ENCODE results near the gene COQ9.

COQ9 gene

GRCh38 chr16:57403965-57404817 lies 43.1 kb upstream of the COQ9 start, which contains the start of gene CCL17 (continued):
- TF ChIP-seq, protein P1, sequence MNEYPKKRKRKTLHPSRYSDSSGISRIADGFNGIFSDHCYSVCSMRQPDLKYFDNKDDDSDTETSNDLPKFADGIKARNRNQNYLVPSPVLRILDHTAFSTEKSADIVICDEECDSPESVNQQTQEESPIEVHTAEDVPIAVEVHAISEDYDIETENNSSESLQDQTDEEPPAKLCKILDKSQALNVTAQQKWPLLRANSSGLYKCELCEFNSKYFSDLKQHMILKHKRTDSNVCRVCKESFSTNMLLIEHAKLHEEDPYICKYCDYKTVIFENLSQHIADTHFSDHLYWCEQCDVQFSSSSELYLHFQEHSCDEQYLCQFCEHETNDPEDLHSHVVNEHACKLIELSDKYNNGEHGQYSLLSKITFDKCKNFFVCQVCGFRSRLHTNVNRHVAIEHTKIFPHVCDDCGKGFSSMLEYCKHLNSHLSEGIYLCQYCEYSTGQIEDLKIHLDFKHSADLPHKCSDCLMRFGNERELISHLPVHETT (tag by site-specific recombination; IDR thresholded peaks at IDR 0.05), result no peak
- TF ChIP-seq ZBTB7A (tag by site-specific recombination; IDR thresholded peaks at IDR 0.05; ENCODE audit: low read depth) (no peak), ZNF133 (tag by site-specific recombination; IDR thresholded peaks at IDR 0.05) (no peak)
- TF ChIP-seq, protein P2, sequence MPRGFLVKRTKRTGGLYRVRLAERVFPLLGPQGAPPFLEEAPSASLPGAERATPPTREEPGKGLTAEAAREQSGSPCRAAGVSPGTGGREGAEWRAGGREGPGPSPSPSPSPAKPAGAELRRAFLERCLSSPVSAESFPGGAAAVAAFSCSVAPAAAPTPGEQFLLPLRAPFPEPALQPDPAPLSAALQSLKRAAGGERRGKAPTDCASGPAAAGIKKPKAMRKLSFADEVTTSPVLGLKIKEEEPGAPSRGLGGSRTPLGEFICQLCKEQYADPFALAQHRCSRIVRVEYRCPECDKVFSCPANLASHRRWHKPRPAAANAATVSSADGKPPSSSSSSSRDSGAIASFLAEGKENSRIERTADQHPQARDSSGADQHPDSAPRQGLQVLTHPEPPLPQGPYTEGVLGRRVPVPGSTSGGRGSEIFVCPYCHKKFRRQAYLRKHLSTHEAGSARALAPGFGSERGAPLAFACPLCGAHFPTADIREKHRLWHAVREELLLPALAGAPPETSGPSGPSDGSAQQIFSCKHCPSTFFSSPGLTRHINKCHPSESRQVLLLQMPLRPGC (tag by site-specific recombination; IDR thresholded peaks at IDR 0.05), result no peak

DNA sequence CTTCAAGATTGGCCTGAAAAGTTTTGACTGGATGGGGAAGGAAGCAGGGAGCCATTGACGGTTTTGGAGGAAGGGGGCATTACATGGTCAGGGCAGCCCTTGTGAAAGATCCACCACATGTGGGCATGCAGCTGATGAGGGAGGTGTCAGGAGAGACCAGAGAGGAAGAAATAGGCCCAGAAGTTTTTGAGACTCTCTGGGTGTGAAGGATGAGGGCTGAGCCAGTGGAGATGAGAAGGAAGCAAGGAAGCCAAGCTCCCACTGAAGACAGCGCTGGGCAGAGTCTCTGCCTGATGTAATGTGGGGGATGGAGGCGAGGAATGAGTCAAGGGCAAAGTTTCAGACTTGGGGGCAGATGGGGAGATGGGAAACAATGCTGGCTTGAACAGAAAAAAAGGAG lies 42.2 kb upstream of the COQ9 start:
- no peaks in the 10 kb centered on the region for H3K36me3 ChIP-seq (ENCODE audit: control insufficient read depth in 2 of 2, insufficient read depth in 1 of 2, low read length in 2 of 2)
- H3K4me3 ChIP-seq (ENCODE audit: low read depth, low read length), result no peak overlapping the region
- no peak for TF ChIP-seq ZNF169 (tag by site-specific recombination; IDR thresholded peaks at IDR 0.05)
- TF ChIP-seq ZNF16 (tag by site-specific recombination; IDR thresholded peaks at IDR 0.05; ENCODE audit: low read depth), result peak; percentile 51; the same call in 1 of the 2 replicates
- H3K27ac ChIP-seq (ENCODE audit: extremely low read depth, low read depth, low read length), result no peak overlapping the region
- H3K4me1 ChIP-seq (ENCODE audit: control insufficient read depth, insufficient read depth, low read length), result no peaks in the 10 kb centered on the region
- CTCF ChIA-PET, result interaction anchor here (1.0 to 2.6 kb wide), 3 partner anchors 12 to 25 kb away, joined by 3 to 12 read pairs (median 3); no protein-coding TSS in a partner anchor
- POLR2A ChIA-PET, result no interaction called here
- no peaks in the 10 kb centered on the region for H3K9me3 ChIP-seq (ENCODE audit: control insufficient read depth, insufficient read depth, low read depth, low read length)

- H3K9me3 ChIP-seq (ENCODE audit: control insufficient read depth, insufficient read depth, low read depth, low read length), result no peaks in the 10 kb centered on the region
- no peaks in the 10 kb centered on the region for H3K4me1 ChIP-seq (ENCODE audit: control insufficient read depth, insufficient read depth, low read length)
- H3K27ac ChIP-seq (ENCODE audit: extremely low read depth, low read depth, low read length), result no peak overlapping the region
- ChIA-PET POLR2A (no interaction called here), CTCF (interaction anchor here (0.7 kb wide), 1 partner anchor 12 kb away, joined by 6 read pairs; no protein-coding TSS in a partner anchor)
- H3K4me3 ChIP-seq (ENCODE audit: low read depth, low read length), result no peak overlapping the region
- no peaks in the 10 kb centered on the region for H3K36me3 ChIP-seq (ENCODE audit: control insufficient read depth in 2 of 2, insufficient read depth in 1 of 2, low read length in 2 of 2)
- no peak for TF ChIP-seq SCRT2 (tag by site-specific recombination; IDR thresholded peaks at IDR 0.05)
- TF ChIP-seq ZNF292 (tag by site-specific recombination; IDR thresholded peaks at IDR 0.05; ENCODE audit: borderline replicate concordance, low read depth), result no peak
- no peak for TF ChIP-seq ZNF544 (tag by site-specific recombination; IDR thresholded peaks at IDR 0.05)
- TF ChIP-seq ZNF792 (tag by site-specific recombination; IDR thresholded peaks at IDR 0.05), result no peak
- TF ChIP-seq BCL6B (tag by site-specific recombination; IDR thresholded peaks at IDR 0.05), result no peak
- TF ChIP-seq, protein P3, sequence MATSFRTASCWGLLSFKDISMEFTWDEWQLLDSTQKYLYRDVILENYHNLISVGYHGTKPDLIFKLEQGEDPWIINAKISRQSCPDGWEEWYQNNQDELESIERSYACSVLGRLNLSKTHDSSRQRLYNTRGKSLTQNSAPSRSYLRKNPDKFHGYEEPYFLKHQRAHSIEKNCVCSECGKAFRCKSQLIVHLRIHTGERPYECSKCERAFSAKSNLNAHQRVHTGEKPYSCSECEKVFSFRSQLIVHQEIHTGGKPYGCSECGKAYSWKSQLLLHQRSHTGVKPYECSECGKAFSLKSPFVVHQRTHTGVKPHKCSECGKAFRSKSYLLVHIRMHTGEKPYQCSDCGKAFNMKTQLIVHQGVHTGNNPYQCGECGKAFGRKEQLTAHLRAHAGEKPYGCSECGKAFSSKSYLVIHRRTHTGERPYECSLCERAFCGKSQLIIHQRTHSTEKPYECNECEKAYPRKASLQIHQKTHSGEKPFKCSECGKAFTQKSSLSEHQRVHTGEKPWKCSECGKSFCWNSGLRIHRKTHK (tag by site-specific recombination; IDR thresholded peaks at IDR 0.05), result no peak
- TF ChIP-seq ZNF791 (tag by site-specific recombination; IDR thresholded peaks at IDR 0.05), result no peak
- TF ChIP-seq ZNF513 (tag by site-specific recombination; IDR thresholded peaks at IDR 0.05), result no peak
- no peak for TF ChIP-seq ZNF621 (tag by site-specific recombination; IDR thresholded peaks at IDR 0.05)
- TF ChIP-seq ZBTB8A (tag by site-specific recombination; IDR thresholded peaks at IDR 0.05), result no peak
- TF ChIP-seq ZNF174 (tag by site-specific recombination; IDR thresholded peaks at IDR 0.05), result no peak
- no peak for TF ChIP-seq ZFP41 (tag by site-specific recombination; IDR thresholded peaks at IDR 0.05; ENCODE audit: borderline replicate concordance)
- no peak for TF ChIP-seq ZNF558 (tag by site-specific recombination; IDR thresholded peaks at IDR 0.05)
- TF ChIP-seq YY2 (tag by site-specific recombination; IDR thresholded peaks at IDR 0.05), result no peak
- no peak for TF ChIP-seq KLF1 (tag by site-specific recombination; IDR thresholded peaks at IDR 0.05)
- TF ChIP-seq ZNF777 (tag by site-specific recombination; IDR thresholded peaks at IDR 0.05; ENCODE audit: borderline replicate concordance), result no peak
- TF ChIP-seq ZBTB26 (tag by site-specific recombination; optimal IDR thresholded peaks at IDR 0.05), result no peak
- TF ChIP-seq ZEB2 (tag by site-specific recombination; IDR thresholded peaks at IDR 0.05), result no peak
These were observed 40.4 kb upstream of the COQ9 start for GRCh38 chr16:57406881-57407280.
